Measurements from ENCODE around the gene SLC12A1. TPM values are rescaled to one million over a fixed set of nuclear protein-coding genes. Genes with fewer than 3 reads are reported as not detected.

The SLC12A1 gene
- total RNA-seq, 1 donor from 2014 or later, result not detected

GRCh38 chr15:48343865-48344264, 137.8 kb downstream of the SLC12A1 start:
- Mint-ChIP-seq H3K4me3 (no peak overlapping the region), H3K27me3 (ENCODE audit: insufficient read depth) (no peaks in the 10 kb centered on the region), H3K27ac (no peak overlapping the region), H3K9me3 (no peaks in the 10 kb centered on the region), H3K36me3 (ENCODE audit: low read depth) (peaks cover 14% of the 10 kb centered on the region), H3K4me1 (ENCODE audit: low read depth) (peaks cover under 1% of the 10 kb centered on the region)
- intact Hi-C loops (cut with micrococcal nuclease), result no loop called here
- no peak for DNase-seq (ENCODE audit: low spot score)

GRCh38 chr15:48345516-48345915, 139.4 kb downstream of the SLC12A1 start:
- peaks cover 14% of the 10 kb centered on the region for H3K36me3 Mint-ChIP-seq (ENCODE audit: low read depth)
- no peak overlapping the region for H3K27ac Mint-ChIP-seq
- H3K4me1 Mint-ChIP-seq (ENCODE audit: low read depth), result no peaks in the 10 kb centered on the region
- H3K9me3 Mint-ChIP-seq, result no peaks in the 10 kb centered on the region
- intact Hi-C loops (cut with micrococcal nuclease), result no loop called here
- no peak for DNase-seq (ENCODE audit: low spot score)
- no peaks in the 10 kb centered on the region for H3K27me3 Mint-ChIP-seq (ENCODE audit: insufficient read depth)
- H3K4me3 Mint-ChIP-seq, result no peak overlapping the region

- no peak overlapping the region for H3K4me3 Mint-ChIP-seq
- no peaks in the 10 kb centered on the region for H3K9me3 Mint-ChIP-seq
- H3K36me3 Mint-ChIP-seq (ENCODE audit: low read depth), result no peaks in the 10 kb centered on the region
- H3K27ac Mint-ChIP-seq, result no peak overlapping the region
- intact Hi-C loops (cut with micrococcal nuclease), result loop anchor here (2.0 kb wide), 1 partner anchor 20 kb away; no protein-coding TSS in a partner anchor
- peak; percentile 32 for DNase-seq (ENCODE audit: low spot score)
- peaks cover 8% of the 10 kb centered on the region for H3K27me3 Mint-ChIP-seq (ENCODE audit: insufficient read depth)
- peaks cover 11% of the 10 kb centered on the region for H3K4me1 Mint-ChIP-seq (ENCODE audit: low read depth)
These were observed 146.5 kb downstream of the SLC12A1 start for GRCh38 chr15:48352474-48353072.

Other genes with a start within 250 kb of the SLC12A1 start
- not detected in 2 replicates for gene SLC24A5, start 85.3 kb upstream of the SLC12A1 start, total RNA-seq
- 20.3 and 21.1 TPM in 2 replicates for gene MYEF2, start 28.0 kb upstream of the SLC12A1 start, total RNA-seq
- not detected in 2 replicates for gene CTXN2, start 14.6 kb upstream of the SLC12A1 start, total RNA-seq
- gene DUT, start 125.1 kb downstream of the SLC12A1 start, total RNA-seq, result 244 and 252 TPM in 2 replicates